ENCODE results near the gene GALNT10.
A peak's percentile ranks its signal among the peaks of the same experiment; 100 is the strongest.

GALNT10 gene

GRCh38 chr5:154236536-154237375, 46.2 kb downstream of the GALNT10 start:
- DNase-seq: peak; percentile 17

GRCh38 chr5:154237376-154237743, 46.8 kb downstream of the GALNT10 start:
- no peak for DNase-seq

GRCh38 chr5:154237946-154238345, 47.4 kb downstream of the GALNT10 start:
- DNase-seq: no peak

- no peak for DNase-seq
Observed at GRCh38 chr5:154238776-154239481, 48.4 kb downstream of the GALNT10 start.

- no peak for DNase-seq
Observed at GRCh38 chr5:154240595-154240994, 50.1 kb downstream of the GALNT10 start.

GRCh38 chr5:154241021-154241420, 50.5 kb downstream of the GALNT10 start:
- no peak for DNase-seq

GRCh38 chr5:154242442-154242841, 51.9 kb downstream of the GALNT10 start:
- no peak for DNase-seq

GRCh38 chr5:154242964-154243376, 52.4 kb downstream of the GALNT10 start:
- DNase-seq: no peak

GRCh38 chr5:154243736-154244135, 53.2 kb downstream of the GALNT10 start:
- DNase-seq: no peak

- DNase-seq: no peak
Observed at GRCh38 chr5:154244476-154244875, 53.9 kb downstream of the GALNT10 start.

- DNase-seq: no peak
Observed at GRCh38 chr5:154248691-154249090, 58.2 kb downstream of the GALNT10 start.

- DNase-seq: no peak
Observed at GRCh38 chr5:154249826-154250225, 59.3 kb downstream of the GALNT10 start.

- no peak for DNase-seq
Observed at GRCh38 chr5:154251529-154251928, 61.0 kb downstream of the GALNT10 start.

GRCh38 chr5:154253807-154254206, 63.3 kb downstream of the GALNT10 start:
- no peak for DNase-seq

- no peak for DNase-seq
Observed at GRCh38 chr5:154254896-154255295, 64.4 kb downstream of the GALNT10 start.

GRCh38 chr5:154257046-154257445, 66.5 kb downstream of the GALNT10 start:
- DNase-seq: no peak

- DNase-seq: no peak
Observed at GRCh38 chr5:154258531-154259217, 68.1 kb downstream of the GALNT10 start.

- DNase-seq: no peak
Observed at GRCh38 chr5:154260224-154260927, 69.8 kb downstream of the GALNT10 start.

- DNase-seq: no peak
Observed at GRCh38 chr5:154262342-154262741, 71.8 kb downstream of the GALNT10 start.

- DNase-seq: no peak
Observed at GRCh38 chr5:154264549-154265196, 74.1 kb downstream of the GALNT10 start.

- no peak for DNase-seq
Observed at GRCh38 chr5:154265197-154265773, 74.8 kb downstream of the GALNT10 start.

GRCh38 chr5:154267516-154267915, 77.0 kb downstream of the GALNT10 start:
- no peak for DNase-seq

All from CD4-positive, alpha-beta T cell treated with Interleukin-10 for 1 hour (primary cell).